Stimulated activated effector memory CD8-positive, alpha-beta T cell treated with anti-CD3 and anti-CD28 coated beads, Interleukin-12 subunit alpha, Interleukin-12 subunit beta, amount 100 ng/mL, for 72 hours (primary cell): ENCODE data around the gene NYAP2.

Source experiments
- ATAC-seq: fragments of 150-1000 bp; cut with Tn5 transposase; 2 replicates; pipeline ENCODE4 v1.10.0; 2021
- DNase-seq, 2 donors: peaks; one replicate each; pipeline ENCODE4 v3.0.0; 2021 to 2022; ENCODE audit warnings: low spot score in 2 of 2
- H3K27ac Mint-ChIP-seq: one replicate; pipeline ENCODE4 v1.8.0; 2022; ENCODE audit warnings: mild to moderate bottlenecking, mixed read lengths
- H3K36me3 Mint-ChIP-seq: one replicate; pipeline ENCODE4 v1.8.0; 2022; ENCODE audit warnings: mild to moderate bottlenecking, mixed read lengths
- H3K4me1 Mint-ChIP-seq: one replicate; pipeline ENCODE4 v1.8.0; 2022; ENCODE audit warnings: mixed read lengths
- H3K4me3 Mint-ChIP-seq: one replicate; pipeline ENCODE4 v1.8.0; 2022; ENCODE audit warnings: mild to moderate bottlenecking, mixed read lengths
- H3K9me3 Mint-ChIP-seq: one replicate; pipeline ENCODE4 v1.8.0; 2022; ENCODE audit warnings: mixed read lengths

Gene NYAP2

GRCh38 chr2:225649274-225649673 is 249.8 kb downstream of the NYAP2 start:
- Mint-ChIP-seq H3K36me3 (no peaks in the 10 kb centered on the region), H3K4me3 (no peak overlapping the region), H3K27ac (no peak overlapping the region), H3K9me3 (no peaks in the 10 kb centered on the region), H3K4me1 (no peaks in the 10 kb centered on the region)
- DNase-seq = no peak
- ATAC-seq = no peak

- DNase-seq (no peak), ATAC-seq (no peak)
- Mint-ChIP-seq H3K27ac (no peak overlapping the region), H3K36me3 (no peaks in the 10 kb centered on the region), H3K4me1 (no peaks in the 10 kb centered on the region), H3K9me3 (no peaks in the 10 kb centered on the region), H3K4me3 (no peak overlapping the region)
Observed at GRCh38 chr2:225650041-225650440, 250.5 kb downstream of the NYAP2 start.

GRCh38 chr2:225660262-225661131 is 261.0 kb downstream of the NYAP2 start:
- Mint-ChIP-seq H3K4me1 (no peaks in the 10 kb centered on the region), H3K27ac (no peak overlapping the region), H3K9me3 (no peaks in the 10 kb centered on the region), H3K4me3 (no peak overlapping the region), H3K36me3 (no peaks in the 10 kb centered on the region)
- ATAC-seq (peak; percentile 71), DNase-seq (peak; percentile 60 to 78)

- no peak overlapping the region for H3K27ac Mint-ChIP-seq
- ATAC-seq (no peak), DNase-seq (no peak)
- no peak overlapping the region for H3K4me3 Mint-ChIP-seq
- no peaks in the 10 kb centered on the region for H3K9me3 Mint-ChIP-seq
- no peaks in the 10 kb centered on the region for H3K36me3 Mint-ChIP-seq
- no peaks in the 10 kb centered on the region for H3K4me1 Mint-ChIP-seq
Observed at GRCh38 chr2:225662101-225662500, 262.6 kb downstream of the NYAP2 start.

GRCh38 chr2:225667445-225667844 is 267.9 kb downstream of the NYAP2 start:
- Mint-ChIP-seq H3K4me1 (no peaks in the 10 kb centered on the region), H3K9me3 (no peaks in the 10 kb centered on the region), H3K36me3 (no peaks in the 10 kb centered on the region), H3K27ac (no peak overlapping the region), H3K4me3 (no peak overlapping the region)
- no peak for ATAC-seq
- no peak for DNase-seq

- Mint-ChIP-seq H3K36me3 (no peaks in the 10 kb centered on the region), H3K4me1 (no peaks in the 10 kb centered on the region), H3K9me3 (no peaks in the 10 kb centered on the region), H3K4me3 (no peak overlapping the region), H3K27ac (no peak overlapping the region)
- no peak for DNase-seq
- peak; percentile 72 for ATAC-seq
Observed at GRCh38 chr2:225668606-225669266, 269.2 kb downstream of the NYAP2 start.

GRCh38 chr2:225670111-225670974 is 270.8 kb downstream of the NYAP2 start:
- H3K9me3 Mint-ChIP-seq = no peaks in the 10 kb centered on the region
- no peaks in the 10 kb centered on the region for H3K36me3 Mint-ChIP-seq
- no peak overlapping the region for H3K4me3 Mint-ChIP-seq
- H3K27ac Mint-ChIP-seq = no peak overlapping the region
- no peak for ATAC-seq
- no peak for DNase-seq
- no peaks in the 10 kb centered on the region for H3K4me1 Mint-ChIP-seq

- no peak overlapping the region for H3K27ac Mint-ChIP-seq
- DNase-seq = no peak
- H3K4me3 Mint-ChIP-seq = no peak overlapping the region
- H3K36me3 Mint-ChIP-seq = no peaks in the 10 kb centered on the region
- H3K4me1 Mint-ChIP-seq = no peaks in the 10 kb centered on the region
- ATAC-seq = no peak
- H3K9me3 Mint-ChIP-seq = no peaks in the 10 kb centered on the region
Observed at GRCh38 chr2:225678792-225679191, 279.3 kb downstream of the NYAP2 start.

GRCh38 chr2:225683258-225683657 is 283.7 kb downstream of the NYAP2 start:
- Mint-ChIP-seq H3K27ac (no peak overlapping the region), H3K9me3 (no peaks in the 10 kb centered on the region), H3K4me1 (no peaks in the 10 kb centered on the region), H3K36me3 (no peaks in the 10 kb centered on the region), H3K4me3 (no peak overlapping the region)
- ATAC-seq = no peak
- no peak for DNase-seq

GRCh38 chr2:225690153-225690552 is 290.6 kb downstream of the NYAP2 start:
- no peaks in the 10 kb centered on the region for H3K9me3 Mint-ChIP-seq
- H3K4me3 Mint-ChIP-seq = no peak overlapping the region
- no peak overlapping the region for H3K27ac Mint-ChIP-seq
- H3K36me3 Mint-ChIP-seq = no peaks in the 10 kb centered on the region
- ATAC-seq (no peak), DNase-seq (no peak)
- no peaks in the 10 kb centered on the region for H3K4me1 Mint-ChIP-seq

GRCh38 chr2:225691711-225692110 is 292.2 kb downstream of the NYAP2 start:
- Mint-ChIP-seq H3K9me3 (no peaks in the 10 kb centered on the region), H3K4me1 (no peaks in the 10 kb centered on the region), H3K4me3 (no peak overlapping the region), H3K27ac (no peak overlapping the region), H3K36me3 (no peaks in the 10 kb centered on the region)
- DNase-seq (no peak), ATAC-seq (no peak)

GRCh38 chr2:225693259-225693658 is 293.7 kb downstream of the NYAP2 start:
- no peaks in the 10 kb centered on the region for H3K4me1 Mint-ChIP-seq
- no peak overlapping the region for H3K27ac Mint-ChIP-seq
- no peak overlapping the region for H3K4me3 Mint-ChIP-seq
- H3K36me3 Mint-ChIP-seq = no peaks in the 10 kb centered on the region
- no peak for ATAC-seq
- no peaks in the 10 kb centered on the region for H3K9me3 Mint-ChIP-seq
- no peak for DNase-seq

- Mint-ChIP-seq H3K9me3 (no peaks in the 10 kb centered on the region), H3K36me3 (no peaks in the 10 kb centered on the region), H3K27ac (no peak overlapping the region), H3K4me3 (no peak overlapping the region), H3K4me1 (no peaks in the 10 kb centered on the region)
- ATAC-seq = no peak
- DNase-seq = no peak
Observed at GRCh38 chr2:225694664-225695063, 295.2 kb downstream of the NYAP2 start.

GRCh38 chr2:225697936-225698335 is 298.4 kb downstream of the NYAP2 start:
- DNase-seq = no peak
- Mint-ChIP-seq H3K9me3 (no peaks in the 10 kb centered on the region), H3K27ac (no peak overlapping the region), H3K4me3 (no peak overlapping the region), H3K4me1 (no peaks in the 10 kb centered on the region), H3K36me3 (no peaks in the 10 kb centered on the region)
- ATAC-seq = no peak
